COLO668 (cell line): ENCODE results near the gene MORC3.
"Not testable (repeated sequence)": the region's sequence is repeated elsewhere in the genome, so short reads cannot be mapped to it uniquely, and the experiment has no call there.

Experiments used
- DNase-seq: peaks from one replicate; lab custom pipeline; 2025; ENCODE audit not compliant: unreplicated experiment; lab: John Stamatoyannopoulos, UW

Gene MORC3

GRCh38 chr21:36319767-36320420 lies at the start of gene MORC3:
MORC3 (plus strand) TSS chr21:36320197; CDS start chr21:36320265, 68 bp downstream.
- DNase-seq, result peak; percentile 99

DNA sequence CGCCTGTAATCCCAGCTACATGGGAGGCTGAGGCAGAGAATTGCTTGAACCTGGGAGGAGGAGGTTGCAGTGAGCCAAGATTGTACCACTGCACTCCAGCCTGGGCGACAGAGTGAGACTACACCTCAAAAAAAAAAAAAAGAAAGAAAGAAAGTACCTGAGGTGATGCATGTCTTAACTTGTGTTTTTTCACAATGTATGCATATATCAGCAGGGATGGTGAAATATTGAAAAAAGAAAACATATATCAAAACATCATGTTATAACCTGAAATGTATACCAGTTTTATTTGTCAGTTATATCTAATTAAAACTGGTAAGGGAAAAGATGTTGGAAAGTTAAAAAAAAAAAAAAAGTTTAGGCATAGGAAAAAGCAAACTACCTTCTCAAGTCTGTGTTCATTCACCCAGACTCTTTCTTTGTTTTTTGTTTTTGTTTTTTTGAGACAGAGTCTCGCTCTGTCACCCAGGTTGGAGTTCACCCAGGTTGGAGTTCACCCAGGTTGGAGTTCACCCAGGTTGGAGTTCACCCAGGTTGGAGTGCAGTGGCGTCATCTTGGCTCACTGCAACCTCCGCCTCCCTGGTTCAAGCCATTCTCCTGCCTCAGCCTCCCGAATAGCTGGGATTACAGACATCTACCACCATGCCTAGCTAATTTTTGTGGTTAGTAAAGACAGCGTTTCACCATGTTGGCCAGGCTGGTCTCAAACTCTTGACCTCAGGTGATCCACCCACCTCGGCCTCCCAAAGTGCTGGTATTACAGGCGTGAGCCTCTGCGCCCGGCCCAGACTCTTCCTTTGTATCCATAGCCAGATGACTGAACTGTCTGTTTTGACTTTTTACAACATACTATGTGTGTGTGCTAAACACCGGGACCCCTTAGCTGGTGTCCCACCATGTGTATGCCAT lies 49.0 kb upstream of the MORC3 start:
- DNase-seq, result not testable (repeated sequence)

GRCh38 chr21:36274128-36274527 lies 45.9 kb upstream of the MORC3 start:
- no peak for DNase-seq

- DNase-seq, result no peak
These were observed 37.3 kb upstream of the MORC3 start for GRCh38 chr21:36282568-36283230.

- DNase-seq, result not testable (repeated sequence)
These were observed 36.8 kb upstream of the MORC3 start for GRCh38 chr21:36283231-36283622.

DNA sequence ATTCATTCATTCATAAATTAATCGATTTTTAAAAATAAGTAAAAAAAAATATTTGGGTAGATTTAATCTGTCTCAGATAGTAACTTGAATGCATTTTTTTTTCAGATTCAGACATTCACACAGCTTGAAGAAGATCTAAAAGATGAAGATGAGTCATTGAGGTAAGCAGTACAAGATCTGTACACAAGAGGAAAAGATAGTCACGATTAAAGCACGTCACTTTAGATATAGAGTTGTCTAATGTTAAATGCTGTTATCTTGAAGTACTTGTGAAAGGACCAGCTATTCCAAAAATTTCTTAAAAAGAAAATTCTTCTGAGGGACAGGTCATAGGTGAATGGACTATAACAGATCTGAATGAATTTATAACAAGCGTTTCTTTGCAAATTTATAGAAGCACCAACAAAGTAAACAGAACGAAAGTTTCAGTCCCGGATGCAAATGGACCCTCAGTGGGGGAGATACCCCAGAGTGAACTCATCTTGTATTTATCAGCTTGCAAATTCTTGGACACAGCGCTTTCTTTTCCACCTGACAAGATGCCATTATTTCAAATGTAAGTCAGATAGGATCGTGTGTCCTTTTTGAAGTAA lies 31.2 kb upstream of the MORC3 start:
- no peak for DNase-seq

- no peak for DNase-seq
These were observed 28.5 kb upstream of the MORC3 start for GRCh38 chr21:36291509-36291908.

DNA sequence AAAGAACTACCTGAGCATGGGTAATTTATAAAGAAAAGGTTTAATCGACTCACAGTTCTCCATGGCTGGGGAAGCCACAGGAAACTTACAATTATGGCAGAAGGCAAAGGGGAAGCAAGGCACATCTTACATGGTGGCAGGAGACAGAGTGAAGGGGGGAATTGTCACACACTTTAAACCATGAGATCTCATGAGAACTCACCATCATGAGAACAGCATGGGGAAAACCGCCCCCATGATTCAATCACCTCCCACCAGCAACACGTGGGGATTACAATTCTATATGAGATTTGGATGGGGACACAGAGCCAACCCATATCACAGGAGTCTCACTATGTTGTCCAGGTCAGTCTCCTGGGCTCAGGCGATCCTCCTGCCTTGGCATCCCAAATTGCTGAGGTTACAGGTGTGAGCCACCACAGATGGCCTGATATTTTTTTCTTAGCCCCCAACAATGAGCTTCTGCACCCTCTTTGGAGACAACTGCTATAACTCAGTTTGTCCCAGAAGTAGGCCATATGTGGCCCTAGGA lies 22.5 kb upstream of the MORC3 start:
- DNase-seq, result no peak

DNA sequence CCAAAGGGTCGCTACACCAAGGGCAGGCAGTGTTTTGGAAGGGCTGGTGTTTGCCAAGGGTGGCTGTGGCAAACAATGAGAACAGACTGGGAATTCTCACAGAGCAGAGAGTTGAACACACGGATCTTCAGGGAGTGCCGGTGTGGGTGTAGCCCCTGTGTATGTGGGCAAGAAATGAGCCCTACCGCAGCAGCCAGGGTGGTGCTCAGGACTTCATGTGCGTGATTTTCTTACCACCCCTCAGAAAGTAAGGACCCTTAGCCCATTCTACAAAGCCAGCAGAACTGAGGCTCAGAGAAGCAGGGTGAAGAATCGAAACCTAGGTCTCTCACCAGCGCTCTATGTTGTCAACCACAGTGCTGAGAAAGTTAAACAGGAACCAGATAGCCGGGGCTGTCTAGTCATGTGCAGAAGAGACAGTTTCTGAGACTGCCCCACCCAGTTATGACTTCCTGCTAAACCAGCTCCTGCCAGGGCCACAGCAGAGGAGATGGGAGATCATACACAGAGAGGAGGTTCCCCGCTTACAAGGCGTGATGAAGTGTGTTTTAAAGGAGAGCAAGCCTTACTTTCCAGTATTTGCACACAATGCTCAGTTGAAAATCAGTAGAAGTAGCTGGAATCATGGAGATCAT lies 21.9 kb upstream of the MORC3 start:
- DNase-seq, result peak; percentile 17

GRCh38 chr21:36306872-36307534 lies 13.0 kb upstream of the MORC3 start:
- DNase-seq, result no peak

DNA sequence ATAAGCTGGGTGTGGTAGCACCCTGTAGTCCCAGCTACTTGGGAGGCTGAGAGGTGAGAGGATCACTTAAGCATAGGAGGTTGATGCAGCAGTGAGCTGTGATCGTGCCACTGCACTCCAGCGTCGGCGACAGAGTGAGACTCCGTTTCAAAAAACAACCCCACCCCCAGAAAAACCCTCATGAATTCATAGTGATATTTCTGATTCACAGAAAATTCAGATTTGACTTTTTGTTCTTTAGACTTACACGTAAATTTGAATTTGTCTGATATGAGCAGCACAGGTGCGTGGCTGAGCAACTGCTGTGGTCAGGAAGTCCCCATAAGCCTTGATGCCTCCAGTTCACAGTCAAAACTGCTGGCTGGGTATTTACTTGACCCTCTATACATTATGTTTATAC lies 10.0 kb upstream of the MORC3 start:
- no peak for DNase-seq

GRCh38 chr21:36313446-36313845 lies 6.6 kb upstream of the MORC3 start:
- not testable (repeated sequence) for DNase-seq

- DNase-seq, result not testable (repeated sequence)
These were observed 4.0 kb upstream of the MORC3 start for GRCh38 chr21:36316045-36316444.

DNA sequence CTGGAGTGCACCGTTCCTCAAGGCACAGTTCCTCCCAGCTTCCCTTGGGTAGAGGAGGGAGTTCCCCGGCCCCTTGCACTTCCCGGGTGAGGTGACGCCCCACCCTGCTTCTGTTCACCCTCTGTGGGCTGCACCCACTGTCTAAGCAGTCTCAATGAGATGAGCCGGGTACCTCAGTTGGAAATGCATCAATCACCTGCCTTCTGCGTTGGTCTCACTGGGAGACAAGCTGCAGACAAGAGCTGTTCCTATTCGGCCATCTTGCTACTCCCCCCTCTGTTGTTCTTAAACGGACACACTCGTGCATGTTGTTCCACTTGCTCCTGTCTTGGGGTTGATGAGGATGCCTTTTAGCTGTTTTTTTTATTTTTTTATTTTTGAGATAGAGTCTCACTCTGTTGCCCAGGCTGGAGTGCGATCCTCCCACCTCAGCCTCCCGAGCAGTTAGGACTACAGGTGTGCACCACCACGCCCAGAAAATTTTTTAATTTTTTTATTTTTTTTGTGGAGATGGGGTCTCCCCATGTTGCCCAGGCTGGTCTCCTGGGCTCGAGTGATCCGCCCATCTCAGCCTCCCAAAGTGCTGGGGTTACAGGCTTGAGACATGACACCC lies 3.0 kb upstream of the MORC3 start:
- DNase-seq, result no peak

DNA sequence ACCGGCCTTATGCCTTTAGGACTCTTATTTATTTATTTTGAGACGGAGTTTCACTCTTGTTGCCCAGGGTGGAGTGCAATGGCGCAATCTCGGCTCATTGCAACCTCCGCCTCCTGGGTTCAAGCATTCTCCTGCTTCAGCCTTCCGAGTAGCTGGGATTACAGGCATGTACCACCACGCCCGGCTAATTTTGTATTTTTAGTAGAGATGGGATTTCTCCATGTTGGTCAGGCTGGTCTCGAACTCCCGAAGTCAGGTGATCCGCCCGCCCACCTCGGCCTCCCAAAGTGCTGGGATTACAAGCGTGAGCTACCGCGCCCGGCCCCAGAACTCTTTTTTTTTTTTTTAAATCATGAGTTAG lies 611 bp upstream of the MORC3 start:
- not testable (repeated sequence) for DNase-seq

- peak; percentile 87 for DNase-seq
These were observed 676 bp downstream of the MORC3 start for GRCh38 chr21:36320421-36321324.

DNA sequence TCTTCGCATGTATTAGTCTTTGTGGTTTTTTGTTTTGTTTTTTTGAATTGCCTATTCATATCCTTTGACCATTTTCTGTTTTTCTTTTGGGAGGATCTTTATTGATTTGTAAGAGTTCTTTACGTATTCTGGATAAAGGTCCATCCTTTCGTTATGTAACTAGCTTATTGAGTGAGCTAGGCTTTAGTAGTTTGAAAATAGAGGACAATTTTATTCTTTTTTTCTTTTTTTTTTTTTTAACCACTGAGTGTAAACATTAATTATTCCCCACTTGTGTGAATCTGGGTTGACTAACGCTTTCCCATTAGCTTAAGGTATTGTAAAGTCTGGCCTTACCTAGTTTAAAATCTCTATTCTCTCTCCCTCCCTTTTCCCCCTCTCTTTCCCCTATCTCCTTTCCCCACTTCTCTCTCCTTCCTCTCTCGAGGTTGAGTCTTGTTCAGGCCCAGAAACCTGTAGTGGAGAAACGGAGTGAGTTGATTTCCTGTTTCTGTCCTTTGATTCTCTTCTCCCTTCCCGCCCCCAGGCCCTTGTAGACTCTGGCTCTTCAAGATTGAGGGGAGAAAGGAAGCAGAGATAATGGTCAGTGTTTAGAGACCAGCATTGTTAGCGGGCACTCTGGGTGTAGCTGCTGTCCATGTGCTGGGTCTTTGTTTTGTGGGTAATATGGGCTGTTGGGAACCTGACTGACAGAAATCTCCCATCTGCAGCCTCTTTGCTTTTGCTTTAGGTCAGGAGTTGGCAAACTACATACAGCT lies 1.5 kb downstream of the MORC3 start:
- DNase-seq, result peak; percentile 24

DNA sequence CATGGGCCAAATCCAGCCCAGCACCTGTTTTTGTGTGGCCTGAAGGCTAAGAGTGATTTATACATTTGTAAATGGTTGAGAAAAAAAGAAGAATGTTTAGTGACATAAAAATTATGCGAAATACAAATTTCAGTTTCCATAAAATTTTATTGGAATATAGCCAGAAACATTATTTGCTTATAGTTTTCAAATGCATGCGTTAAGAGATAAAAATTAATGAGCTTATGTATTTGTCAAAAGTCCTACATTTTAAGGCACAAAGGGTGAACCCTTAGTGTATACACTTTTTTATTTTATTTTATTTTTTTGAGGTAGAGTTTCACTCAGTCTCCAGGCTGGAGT lies 2.1 kb downstream of the MORC3 start:
- no peak for DNase-seq
